ENCODE data around the gene MAPK8.

Gene MAPK8

DNA sequence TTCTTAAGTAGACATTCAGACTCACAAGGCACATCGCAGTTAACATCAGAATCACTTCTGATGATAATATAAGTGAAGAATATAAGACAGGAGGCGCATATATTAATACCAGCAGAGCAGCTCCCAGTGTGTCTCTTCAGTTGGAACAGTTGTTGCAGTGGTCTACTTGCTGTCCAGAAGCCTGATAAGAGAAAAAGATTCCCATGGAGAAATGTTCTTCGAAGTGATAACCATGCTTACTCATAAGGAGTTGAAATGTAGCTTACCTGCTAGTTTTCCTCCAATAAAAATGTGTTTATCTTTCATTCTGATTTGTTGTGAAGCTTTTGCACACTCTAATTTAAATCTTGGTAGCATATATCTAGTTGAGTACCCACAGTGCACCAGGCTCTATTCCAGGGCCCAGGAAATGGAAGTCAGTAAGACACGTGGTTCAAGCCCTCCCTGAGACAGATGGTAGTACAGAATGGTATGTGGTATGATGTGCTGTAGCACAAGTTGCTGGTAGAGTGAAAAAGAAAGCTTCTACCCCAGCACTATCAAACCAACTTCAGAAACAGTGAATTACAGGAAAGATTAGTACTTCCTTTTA lies 124.0 kb downstream of the MAPK8 start:
- DNase-seq (ENCODE audit: insufficient read length) (no peak), FAIRE-seq (no peak)
- no peak for TF ChIP-seq TAF1 (IDR thresholded peaks at IDR 0.05; ENCODE audit: borderline replicate concordance, low read depth, low read length)
- no peak for TF ChIP-seq POLR2A (IDR thresholded peaks at IDR 0.05; ENCODE audit: low read depth, low read length)
- TF ChIP-seq POLR2AphosphoS5 (IDR thresholded peaks at IDR 0.05; ENCODE audit: low read depth, low read length): no peak

DNA sequence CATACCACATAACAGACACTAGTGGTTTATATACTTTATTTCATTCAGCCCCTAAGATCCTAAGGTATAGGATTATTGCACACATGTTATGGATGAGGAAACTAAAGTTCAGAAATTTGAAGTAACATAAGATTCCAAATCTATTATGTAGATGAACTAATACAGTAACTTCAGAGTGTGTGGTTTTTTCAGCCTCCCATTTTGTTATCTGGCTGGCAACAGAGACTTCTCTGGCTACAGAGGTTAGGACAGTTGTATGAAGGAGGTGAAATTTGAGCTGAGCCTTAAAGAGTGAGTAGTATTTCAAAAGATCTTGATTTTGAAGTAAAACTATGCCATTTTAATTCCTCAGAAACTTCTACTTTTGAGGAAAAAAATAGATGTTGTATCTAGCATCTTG lies 125.4 kb downstream of the MAPK8 start:
- no peak for DNase-seq (ENCODE audit: insufficient read length)
- FAIRE-seq: no peak
- TF ChIP-seq POLR2A (IDR thresholded peaks at IDR 0.05; ENCODE audit: low read depth, low read length) (no peak), TAF1 (IDR thresholded peaks at IDR 0.05; ENCODE audit: borderline replicate concordance, low read depth, low read length) (no peak), POLR2AphosphoS5 (IDR thresholded peaks at IDR 0.05; ENCODE audit: low read depth, low read length) (no peak)

DNA sequence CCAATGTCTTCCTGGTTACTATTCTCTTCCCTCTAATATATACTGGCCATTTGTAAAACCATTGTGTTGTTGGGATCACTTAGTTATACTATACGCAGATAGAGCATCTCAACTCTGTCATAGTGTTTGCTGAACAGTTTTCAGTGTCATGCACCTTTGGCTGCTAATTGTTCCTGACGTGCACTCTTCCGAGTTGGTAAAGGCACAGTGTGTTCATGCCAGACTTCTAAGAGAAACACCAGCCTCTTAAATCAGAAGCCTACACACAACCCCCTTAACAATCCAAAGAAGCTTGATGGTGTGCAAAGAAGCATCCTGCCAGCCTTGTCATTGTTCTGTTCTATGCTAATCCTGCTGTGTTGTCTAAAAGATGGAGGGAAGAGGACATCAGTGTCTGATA lies 131.1 kb downstream of the MAPK8 start:
- TF ChIP-seq TAF1 (IDR thresholded peaks at IDR 0.05; ENCODE audit: borderline replicate concordance, low read depth, low read length) (no peak), POLR2A (IDR thresholded peaks at IDR 0.05; ENCODE audit: low read depth, low read length) (no peak), POLR2AphosphoS5 (IDR thresholded peaks at IDR 0.05; ENCODE audit: low read depth, low read length) (no peak)
- FAIRE-seq: no peak
- no peak for DNase-seq (ENCODE audit: insufficient read length)

DNA sequence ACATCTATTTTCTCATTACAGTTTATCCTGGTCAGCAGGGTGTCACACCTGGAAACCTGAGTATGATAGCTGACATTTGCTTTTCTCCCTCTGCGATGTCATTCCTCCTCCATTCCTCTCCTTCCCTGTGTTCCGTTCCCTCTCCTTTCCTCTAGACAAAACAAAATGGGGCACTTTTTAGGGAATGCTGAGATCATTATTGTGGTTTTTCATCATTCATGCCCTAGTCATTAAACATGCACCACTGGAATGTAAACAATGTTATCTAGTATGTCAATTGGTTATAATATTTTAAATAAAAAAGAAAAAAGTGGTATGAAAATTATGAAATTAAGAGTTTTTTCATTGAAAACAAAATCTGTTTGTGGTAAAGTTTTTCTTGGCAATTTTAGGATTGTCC lies 132.6 kb downstream of the MAPK8 start:
- FAIRE-seq (no peak), DNase-seq (ENCODE audit: insufficient read length) (no peak)
- TF ChIP-seq TAF1 (IDR thresholded peaks at IDR 0.05; ENCODE audit: borderline replicate concordance, low read depth, low read length) (no peak), POLR2A (IDR thresholded peaks at IDR 0.05; ENCODE audit: low read depth, low read length) (no peak), POLR2AphosphoS5 (IDR thresholded peaks at IDR 0.05; ENCODE audit: low read depth, low read length) (no peak)

DNA sequence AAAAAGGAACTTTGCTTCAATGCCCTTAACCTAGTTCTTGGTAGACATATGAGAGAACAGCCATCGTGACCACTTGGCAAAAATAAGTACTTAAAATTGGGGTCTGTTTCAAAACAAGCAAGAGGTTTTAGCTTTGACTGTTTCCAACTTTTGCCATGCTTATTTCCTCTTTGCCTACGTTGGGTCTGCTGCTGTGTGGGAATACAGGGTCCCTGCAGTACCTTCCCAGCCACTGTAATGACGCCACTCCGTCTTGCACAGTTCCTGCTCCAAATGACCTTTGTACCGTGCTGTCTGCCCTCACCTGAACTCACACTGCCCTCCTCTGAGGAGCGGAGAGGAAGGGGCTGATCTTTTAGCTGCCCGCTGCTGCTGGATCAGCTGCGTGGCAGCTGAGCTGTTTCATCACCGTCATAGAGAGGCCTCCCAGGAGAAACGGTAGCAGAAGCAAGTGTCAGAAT lies 133.1 kb downstream of the MAPK8 start:
- DNase-seq (ENCODE audit: insufficient read length) (no peak), FAIRE-seq (no peak)

DNA sequence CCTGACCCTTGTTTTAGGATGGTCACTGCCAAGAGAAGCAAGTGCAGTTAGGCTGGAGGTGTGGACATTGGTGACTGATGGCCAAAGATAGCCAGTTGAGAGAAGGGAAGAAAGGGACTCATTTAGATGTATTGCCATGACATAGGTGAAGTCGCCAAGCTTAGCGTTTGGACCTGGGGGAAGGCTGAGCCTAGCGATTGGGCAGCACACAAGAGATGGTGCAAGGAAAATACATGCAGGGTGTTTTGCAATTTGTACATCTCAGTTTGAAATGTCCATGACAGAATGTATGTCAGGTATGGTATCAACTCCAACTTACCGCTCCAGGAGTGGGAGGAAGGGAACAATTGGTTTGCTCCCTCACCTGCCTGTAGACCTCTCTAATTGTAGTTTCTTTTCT lies 134.3 kb downstream of the MAPK8 start:
- no peak for DNase-seq (ENCODE audit: insufficient read length)
- no peak for FAIRE-seq
- no peak for TF ChIP-seq TAF1 (IDR thresholded peaks at IDR 0.05; ENCODE audit: borderline replicate concordance, low read depth, low read length)
- TF ChIP-seq POLR2A (IDR thresholded peaks at IDR 0.05; ENCODE audit: low read depth, low read length): no peak
- no peak for TF ChIP-seq POLR2AphosphoS5 (IDR thresholded peaks at IDR 0.05; ENCODE audit: low read depth, low read length)

More for the DNA sequence above, 133.1 kb downstream of the MAPK8 start:
- no peak for TF ChIP-seq POLR2A (IDR thresholded peaks at IDR 0.05; ENCODE audit: low read depth, low read length)
- no peak for TF ChIP-seq TAF1 (IDR thresholded peaks at IDR 0.05; ENCODE audit: borderline replicate concordance, low read depth, low read length)
- no peak for TF ChIP-seq POLR2AphosphoS5 (IDR thresholded peaks at IDR 0.05; ENCODE audit: low read depth, low read length)

DNA sequence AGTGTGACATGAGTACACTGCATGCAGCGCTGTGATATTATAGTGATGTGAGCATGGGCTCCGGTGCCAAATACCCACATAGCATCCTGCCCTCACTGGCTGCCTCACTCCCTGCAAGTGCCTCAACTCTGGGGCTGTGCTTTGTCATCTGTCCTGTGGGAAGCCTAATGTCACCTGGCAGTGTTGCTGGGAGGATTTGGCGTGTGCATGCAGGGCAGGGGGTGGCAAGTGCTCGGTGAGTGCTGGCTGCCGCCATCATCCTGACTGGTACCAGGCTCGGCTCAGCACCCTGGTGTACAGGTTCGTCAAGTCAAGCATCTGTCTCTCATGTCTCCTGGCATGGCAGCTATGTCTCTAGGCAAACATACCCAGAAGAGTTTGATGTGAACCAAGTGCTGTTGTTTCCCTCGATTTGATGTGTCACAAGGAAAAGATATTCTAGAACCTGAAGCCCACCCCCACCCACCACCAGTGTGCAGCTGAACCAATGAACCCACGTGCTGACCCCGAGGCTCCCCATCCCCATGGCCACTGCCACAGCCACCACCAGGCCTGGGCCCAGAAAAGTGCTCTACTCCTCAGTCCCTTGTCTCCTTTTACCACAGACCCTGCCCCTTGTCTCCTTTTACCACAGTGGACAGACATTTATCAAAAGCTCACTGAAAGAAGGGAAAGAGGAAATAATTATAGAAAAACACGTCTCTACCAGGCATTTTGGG lies 135.8 kb downstream of the MAPK8 start:
- FAIRE-seq: no peak
- no peak for DNase-seq (ENCODE audit: insufficient read length)
- TF ChIP-seq TAF1 (IDR thresholded peaks at IDR 0.05; ENCODE audit: borderline replicate concordance, low read depth, low read length) (no peak), POLR2A (IDR thresholded peaks at IDR 0.05; ENCODE audit: low read depth, low read length) (no peak), POLR2AphosphoS5 (IDR thresholded peaks at IDR 0.05; ENCODE audit: low read depth, low read length) (no peak)

DNA sequence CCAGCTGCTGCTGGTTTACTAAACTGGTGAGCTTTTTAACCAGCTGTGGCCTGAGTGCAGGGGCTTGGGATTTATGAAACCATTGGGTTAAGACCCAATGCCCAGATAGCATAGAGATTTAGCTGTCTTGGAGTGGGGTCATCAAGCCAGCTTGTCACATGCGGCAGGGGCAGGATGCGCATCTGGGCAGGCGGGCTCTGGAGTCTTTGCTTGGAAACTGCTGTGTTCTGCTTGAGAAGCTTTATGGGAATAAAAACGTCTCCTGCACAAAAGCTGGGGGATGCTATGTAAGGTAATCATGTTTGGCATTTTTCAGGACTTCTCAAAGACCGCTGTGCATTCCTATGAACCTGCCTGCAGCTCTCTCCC lies 136.3 kb downstream of the MAPK8 start:
- FAIRE-seq (no peak), DNase-seq (ENCODE audit: insufficient read length) (no peak)

DNA sequence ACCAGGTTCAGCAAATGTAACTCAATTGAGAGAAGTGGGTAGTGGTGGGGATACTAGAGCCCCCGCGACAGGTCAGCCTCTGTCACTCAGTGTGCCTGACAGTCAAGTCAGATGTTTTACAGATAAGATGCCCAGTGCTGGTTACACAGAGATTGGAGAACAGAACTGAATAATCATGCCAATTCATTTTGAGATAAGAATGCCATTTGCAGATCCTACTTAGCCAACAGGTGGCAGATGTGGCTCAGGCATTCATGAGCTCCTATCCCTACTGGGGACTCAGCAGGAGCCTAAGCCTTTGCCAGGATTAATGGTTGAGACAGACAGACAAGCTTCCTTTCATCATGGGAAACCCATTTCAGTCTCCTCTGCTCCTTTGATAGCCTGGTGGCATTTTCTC lies 137.8 kb downstream of the MAPK8 start:
- no peak for DNase-seq (ENCODE audit: insufficient read length)
- FAIRE-seq: no peak
- no peak for TF ChIP-seq TAF1 (IDR thresholded peaks at IDR 0.05; ENCODE audit: borderline replicate concordance, low read depth, low read length)
- no peak for TF ChIP-seq POLR2A (IDR thresholded peaks at IDR 0.05; ENCODE audit: low read depth, low read length)
- TF ChIP-seq POLR2AphosphoS5 (IDR thresholded peaks at IDR 0.05; ENCODE audit: low read depth, low read length): no peak

More for the DNA sequence above, 136.3 kb downstream of the MAPK8 start:
- TF ChIP-seq POLR2A (IDR thresholded peaks at IDR 0.05; ENCODE audit: low read depth, low read length) (no peak), TAF1 (IDR thresholded peaks at IDR 0.05; ENCODE audit: borderline replicate concordance, low read depth, low read length) (no peak), POLR2AphosphoS5 (IDR thresholded peaks at IDR 0.05; ENCODE audit: low read depth, low read length) (no peak)

DNA sequence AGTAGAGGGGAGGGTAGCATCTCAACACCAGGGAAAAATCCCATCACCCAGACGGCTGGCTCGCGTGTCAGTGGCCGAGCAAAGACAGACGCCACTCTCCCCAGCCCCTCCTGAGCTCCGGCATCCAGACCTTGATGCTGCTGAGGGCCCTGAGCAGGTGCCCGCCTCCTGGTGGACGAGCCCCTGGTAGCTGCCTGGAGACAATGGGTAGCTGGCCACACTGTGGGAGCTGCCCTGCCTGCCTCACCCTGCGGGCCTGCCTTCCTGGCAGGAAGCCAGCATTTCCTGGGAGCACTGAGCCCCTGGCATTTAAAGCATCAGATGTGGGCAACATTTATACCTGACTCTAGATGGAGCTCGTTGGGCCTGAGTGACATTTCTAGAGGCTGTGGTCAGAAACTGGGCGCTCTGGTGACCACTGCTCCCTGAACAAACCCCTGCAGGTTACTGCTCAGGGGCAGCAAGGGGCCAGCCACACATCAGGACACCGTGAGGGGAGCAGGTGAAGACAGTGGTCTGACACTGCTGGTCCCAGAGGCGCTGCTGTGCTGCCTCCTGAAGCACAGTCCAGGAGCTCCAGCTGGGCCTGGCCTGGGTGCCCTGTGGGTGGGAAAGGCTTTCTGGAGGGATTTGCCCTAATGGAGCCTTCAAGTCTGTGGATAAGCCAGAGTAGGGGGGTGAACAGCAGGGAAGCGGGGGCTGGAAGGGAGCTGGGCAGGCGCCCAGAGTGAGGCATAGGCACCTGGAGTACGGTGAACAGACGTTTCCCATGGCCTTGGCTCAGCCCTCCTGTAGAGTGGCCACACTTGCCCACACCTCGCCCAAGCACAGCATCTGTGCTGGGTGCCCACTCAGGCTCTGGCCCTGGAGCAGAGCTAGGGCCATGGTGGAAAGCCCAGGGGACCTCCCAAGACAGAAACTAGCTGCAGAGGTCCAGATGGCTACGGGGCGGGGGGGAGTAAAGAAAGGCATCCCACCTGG lies 138.7 kb downstream of the MAPK8 start:
- TF ChIP-seq POLR2A (IDR thresholded peaks at IDR 0.05; ENCODE audit: low read depth, low read length) (no peak), POLR2AphosphoS5 (IDR thresholded peaks at IDR 0.05; ENCODE audit: low read depth, low read length) (no peak), TAF1 (IDR thresholded peaks at IDR 0.05; ENCODE audit: borderline replicate concordance, low read depth, low read length) (no peak)
- no peak for DNase-seq (ENCODE audit: insufficient read length)

DNA sequence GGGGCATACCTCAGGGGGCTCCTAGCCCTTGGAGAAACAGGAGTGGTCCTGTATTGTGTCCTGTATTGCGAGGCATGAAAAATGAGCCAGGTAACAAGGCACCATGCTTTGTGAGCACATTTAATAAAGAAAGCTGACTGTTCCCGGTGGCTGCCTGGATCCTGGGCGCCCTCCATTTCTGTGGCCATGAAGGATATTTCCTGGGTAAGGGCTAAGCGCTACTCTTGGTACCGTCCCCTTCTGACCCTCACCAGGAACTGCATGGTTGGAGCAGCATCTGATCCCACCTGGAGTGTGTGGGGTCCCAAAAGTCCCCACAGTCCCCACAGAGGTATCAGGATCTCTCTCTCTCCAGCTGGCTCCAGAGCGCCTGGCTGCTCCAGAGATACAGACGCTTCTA lies 139.5 kb downstream of the MAPK8 start:
- DNase-seq (ENCODE audit: insufficient read length): no peak
- TF ChIP-seq TAF1 (IDR thresholded peaks at IDR 0.05; ENCODE audit: borderline replicate concordance, low read depth, low read length) (no peak), POLR2A (IDR thresholded peaks at IDR 0.05; ENCODE audit: low read depth, low read length) (no peak), POLR2AphosphoS5 (IDR thresholded peaks at IDR 0.05; ENCODE audit: low read depth, low read length) (no peak)
- FAIRE-seq: no peak

More for the DNA sequence above, 138.7 kb downstream of the MAPK8 start:
- FAIRE-seq: no peak
